Glomerular endothelial cell (primary cell): ENCODE measurements around the gene ATG101. TPM values are rescaled to one million over a fixed set of nuclear protein-coding genes. Genes with fewer than 3 reads are reported as not detected.

Experiments
- DNase-seq: peaks from one replicate; pipeline ENCODE4 v3.0.0-alpha.2; 2011; ENCODE audit warnings: low read depth, low spot score; ENCODE audit errors: extremely low read depth
- total RNA-seq: library from RNA; depleted of rRNA; stranded (reverse); fragments of >200 nt; gene quantifications from 2 replicates; pipeline ENCODE4 v1.2.3, GENCODE V29; 2015

Gene ATG101
- total RNA-seq = 44.3 and 76.7 TPM in 2 replicates

- peak; percentile 87 for DNase-seq
These were observed at the start of gene ATG101 for GRCh38 chr12:52069327-52070184. ATG101 (plus strand) TSS chr12:52069978; CDS start chr12:52073651, 3,673 bp downstream.

GRCh38 chr12:52020539-52021336 is 49.0 kb upstream of the ATG101 start:
- DNase-seq = no peak

GRCh38 chr12:52022841-52023181 is 47.0 kb upstream of the ATG101 start:
- no peak for DNase-seq

- no peak for DNase-seq
These were observed 46.4 kb upstream of the ATG101 start for GRCh38 chr12:52023182-52023975.

GRCh38 chr12:52023976-52024688 is 45.6 kb upstream of the ATG101 start:
- DNase-seq = no peak

GRCh38 chr12:52024845-52025230 is 44.9 kb upstream of the ATG101 start:
- DNase-seq = no peak

GRCh38 chr12:52026263-52026662 is 43.5 kb upstream of the ATG101 start:
- DNase-seq = no peak

GRCh38 chr12:52027085-52027843 is 42.5 kb upstream of the ATG101 start:
- no peak for DNase-seq

- DNase-seq = no peak
These were observed 40.1 kb upstream of the ATG101 start for GRCh38 chr12:52029685-52030084.

- DNase-seq = no peak
These were observed 37.4 kb upstream of the ATG101 start for GRCh38 chr12:52032446-52032803.

GRCh38 chr12:52032804-52033445 is 36.9 kb upstream of the ATG101 start:
- DNase-seq = no peak

- DNase-seq = no peak
These were observed 36.2 kb upstream of the ATG101 start for GRCh38 chr12:52033446-52034140.

- DNase-seq = no peak
These were observed 34.6 kb upstream of the ATG101 start for GRCh38 chr12:52035190-52035589.

GRCh38 chr12:52035926-52036325 is 33.9 kb upstream of the ATG101 start:
- no peak for DNase-seq

GRCh38 chr12:52036587-52037171 is 33.1 kb upstream of the ATG101 start:
- DNase-seq = no peak

GRCh38 chr12:52037248-52037861 is 32.4 kb upstream of the ATG101 start:
- DNase-seq = no peak

GRCh38 chr12:52038447-52038846 is 31.3 kb upstream of the ATG101 start:
- DNase-seq = no peak

GRCh38 chr12:52041035-52041434 is 28.7 kb upstream of the ATG101 start:
- DNase-seq = no peak
